K562 (cell line): ENCODE data around the gene HOXA2. TPM values are rescaled to one million over a fixed set of nuclear protein-coding genes. Genes with fewer than 3 reads are reported as not detected.

ENCODE experiments used
- ATAC-seq: fragments of 200-7000 bp; cut with Tn5 transposase; 3 replicates; pipeline ENCODE4 v1.9.1; 2020; ENCODE audit warnings: moderate library complexity
- BruUV-seq: library from RNA; stranded (reverse); fragments of 400-500 nt; replicated peaks from 2 replicates; lab custom pipeline; 2021; lab: Mats Ljungman, UMichigan
- CTCF ChIA-PET: fragments of 300-600 bp; formaldehyde crosslinking; extraction: SDS; loops from one replicate; lab custom pipeline; 2021; ENCODE audit warnings: low intra/inter-chr PET ratio; lab: Yijun Ruan, JAX
- POLR2A ChIA-PET: fragments of 300-600, 350-650 bp; sonication (Branson Sonifier 250); formaldehyde crosslinking; extraction: SDS; loops from one replicate; lab custom pipeline; 2021; ENCODE audit warnings: antibody characterized with exemption, inconsistent platforms; lab: Yijun Ruan, JAX
- DNase-seq, 4 experiments: peaks; one replicate each; pipeline versions ENCODE4 v3.0.0 to v3.0.0-alpha.2; 2011 to 2018; ENCODE audit warnings: low spot score in 3 of 4, mixed read lengths in 3 of 4; ENCODE audit errors: extremely low read depth in 1 of 4
- FAIRE-seq: peaks from 2 replicates; lab custom pipeline; 2011; peaks lifted over from hg19 to GRCh38; lab: Jason Lieb, UNC
- H2AFZ ChIP-seq: 2 replicates; pipeline ENCODE4 v1.6.0; 2011; ENCODE audit warnings: low read depth, low read length, control low read depth, inconsistent platforms
- H3K27ac ChIP-seq: fragments of 200-600 bp; 3 replicates; pipeline ENCODE4 v1.8.0; 2011; ENCODE audit warnings: low read depth, mild to moderate bottlenecking, control low read depth, inconsistent platforms, low read length, moderate library complexity, mixed read lengths; ENCODE audit errors: extremely low read depth
- H3K27me3 ChIP-seq, 2 experiments: fragments of 300-600 bp in 1 of 2; 2 replicates in 1 of 2; 3 replicates in 1 of 2; pipeline versions ENCODE4 v1.6.0 to v1.8.0; 2011; ENCODE audit warnings: inconsistent platforms in 2 of 2, low read length in 2 of 2, mild to moderate bottlenecking in 1 of 2, mixed read lengths in 1 of 2, moderate library complexity in 1 of 2; ENCODE audit not compliant: control insufficient read depth in 2 of 2, insufficient read depth in 2 of 2
- H3K36me3 ChIP-seq: fragments of 300-600 bp; 3 replicates; pipeline ENCODE4 v1.8.0; 2011; ENCODE audit warnings: mild to moderate bottlenecking, low read length, inconsistent platforms; ENCODE audit not compliant: control insufficient read depth, insufficient read depth
- H3K4me1 ChIP-seq, 2 experiments: fragments of 200-600 bp in 1 of 2; replicated peaks in 1 of 2; 2 replicates in 1 of 2; 3 replicates in 1 of 2; pipeline versions ENCODE4 v1.5.1 to v1.8.0; 2011; ENCODE audit warnings: inconsistent platforms in 2 of 2, low read length in 2 of 2, mild to moderate bottlenecking in 1 of 2, mixed read lengths in 1 of 2, moderate library complexity in 1 of 2; ENCODE audit not compliant: control insufficient read depth in 2 of 2, insufficient read depth in 2 of 2
- H3K4me2 ChIP-seq: 2 replicates; pipeline ENCODE4 v1.6.1; 2011; ENCODE audit warnings: low read length, control low read depth, inconsistent platforms, mixed read lengths; ENCODE audit not compliant: insufficient read depth
- H3K4me3 ChIP-seq: fragments of 200-600 bp; sonication (generic), shearing (Covaris generic); 2 replicates; pipeline ENCODE4 v1.5.1; 2016; ENCODE audit warnings: control low read depth, inconsistent platforms
- H3K79me2 ChIP-seq: fragments of 200-600 bp; 3 replicates; pipeline ENCODE4 v1.8.0; 2011; ENCODE audit warnings: low read length, inconsistent platforms; ENCODE audit not compliant: control insufficient read depth, insufficient read depth
- H3K9ac ChIP-seq, 2 experiments: 2 replicates each; pipeline versions ENCODE4 v1.6.0 to v1.6.1; 2011; ENCODE audit warnings: low read depth in 2 of 2, low read length in 2 of 2, control low read depth in 1 of 2, inconsistent platforms in 1 of 2, mild to moderate bottlenecking in 1 of 2, mixed read lengths in 1 of 2; ENCODE audit not compliant: insufficient read depth in 1 of 2
- H3K9me1 ChIP-seq: one replicate; pipeline ENCODE4 v1.6.0; 2011; ENCODE audit warnings: inconsistent platforms, mild to moderate bottlenecking, low read length, moderate library complexity; ENCODE audit not compliant: control insufficient read depth, insufficient read depth
- H3K9me3 ChIP-seq: replicated peaks from 2 replicates; pipeline ENCODE4 v1.5.1; 2011; ENCODE audit warnings: low read depth, low read length, inconsistent platforms; ENCODE audit not compliant: control insufficient read depth, insufficient read depth
- H4K20me1 ChIP-seq: replicated peaks from 2 replicates; pipeline ENCODE4 v1.6.1; 2011; ENCODE audit warnings: low read length, inconsistent platforms, mixed read lengths; ENCODE audit not compliant: control insufficient read depth, insufficient read depth
- COPS2 ChIP-seq: fragments of 450-650 bp; conservative IDR thresholded peaks from 2 replicates; pipeline ENCODE4 v1.6.1; 2016; ENCODE audit warnings: mild to moderate bottlenecking, moderate library complexity
- ELF1 ChIP-seq: fragments of 200-800 bp; sonication (Bioruptor generic); IDR thresholded peaks from 2 replicates; pipeline ENCODE4 v1.6.1; 2016; ENCODE audit warnings: missing genetic modification characterization, missing compliant biosample characterization
- HDAC3 ChIP-seq: fragments of 450-650 bp; IDR thresholded peaks from 2 replicates; pipeline ENCODE4 v1.6.1; 2018; ENCODE audit warnings: borderline replicate concordance, mild to moderate bottlenecking, moderate library complexity; ENCODE audit not compliant: partially characterized antibody
- MEF2A ChIP-seq: IDR thresholded peaks from 2 replicates; pipeline ENCODE4 v1.6.1; 2011; ENCODE audit warnings: low read depth, mild to moderate bottlenecking, low read length, moderate library complexity; ENCODE audit not compliant: control insufficient read depth
- NR2C1 ChIP-seq, 2 experiments: fragments of 450-650 bp; IDR thresholded peaks; 2 replicates each; pipeline ENCODE4 v1.6.1; 2017; ENCODE audit warnings: mild to moderate bottlenecking in 2 of 2, antibody characterized with exemption in 1 of 2, inconsistent platforms in 1 of 2, missing compliant biosample characterization in 1 of 2, missing genetic modification characterization in 1 of 2
- POLR2B ChIP-seq: fragments of 450-650 bp; IDR thresholded peaks from 2 replicates; pipeline ENCODE4 v1.6.1; 2018; ENCODE audit warnings: low read depth; ENCODE audit not compliant: partially characterized antibody
- ZNF324 ChIP-seq: fragments of 250-450 bp; sonication (Bioruptor Pico); IDR thresholded peaks from 2 replicates; pipeline ENCODE4 v1.4.0; 2020; ENCODE audit warnings: mild to moderate bottlenecking
- ZNF766 ChIP-seq: fragments of 200-800 bp; sonication (Bioruptor generic); conservative IDR thresholded peaks from 2 replicates; pipeline ENCODE4 v1.6.1; 2016; ENCODE audit warnings: missing genetic modification characterization, missing compliant biosample characterization
- WGBS: fragments of 100-300 bp; shearing (Covaris generic); methylation state at CpG from one replicate; pipeline ENCODE4 v1.1.6; 2016; ENCODE audit warnings: low coverage, mixed read lengths; ENCODE audit not compliant: insufficient coverage; ENCODE audit errors: missing lambda C conversion rate; 5-methylcytosine and 5-hydroxymethylcytosine counted together
- in situ Hi-C: fragments of 300-500 bp; cut with MboI; formaldehyde crosslinking; loops from 4 replicates; pipeline ENCODE4 v1.15.0; 2018; ENCODE audit warnings: inconsistent platforms, mixed read lengths
- intact Hi-C: fragments of 100-400 bp; cut with micrococcal nuclease; formaldehyde crosslinking; loops from 2 replicates; pipeline ENCODE4 v1.14.2; 2022
- polyA plus RNA-seq, 8 experiments: library from polyadenylated mRNA; depleted of rRNA in 4 of 8; stranded (reverse) in 5 of 8; unstranded in 3 of 8; fragments of >200 nt; fragmentation: Nextera tagmentation in 2 of 8; fragmentation: Illumina TruSeq in 1 of 8; extraction: Ambion mirVana in 2 of 8; extraction: Trizol in 1 of 8; gene quantifications; 2 replicates each; pipeline versions ENCODE4 v1.2.1 to v1.2.3, GENCODE V29; 2011 to 2014; ENCODE audit warnings: inconsistent platforms in 1 of 8, missing spikeins in 1 of 8
- total RNA-seq, 7 experiments: library from RNA; depleted of rRNA in 6 of 7; stranded (reverse); fragments of >200 nt in 6 of 7; fragmentation: Illumina TruSeq in 2 of 7; extraction: Trizol in 2 of 7; gene quantifications; 2 replicates each; pipeline versions ENCODE4 v1.2.1 to v1.2.3, GENCODE V29; 2011 to 2021; ENCODE audit warnings: low replicate concordance in 1 of 7
- TF ChIP-seq, protein P1 (sequence below): fragments of 250-450 bp; sonication (Bioruptor Pico); IDR thresholded peaks from 2 replicates; pipeline ENCODE4 v1.8.0; 2021; ENCODE audit warnings: moderate library complexity, mild to moderate bottlenecking, inconsistent platforms
- TF ChIP-seq, protein P2 (sequence below): fragments of 450-650 bp; IDR thresholded peaks from 2 replicates; pipeline ENCODE4 v1.6.1; 2018; ENCODE audit warnings: mild to moderate bottlenecking, low read depth; ENCODE audit not compliant: partially characterized antibody

The HOXA2 gene
- total and polyA plus RNA-seq, 9 of the 15 experiments (the other 6 are each of a cell fraction or from before 2014, with no cell fraction given) = 0.04 TPM; not detected in 8

DNA sequence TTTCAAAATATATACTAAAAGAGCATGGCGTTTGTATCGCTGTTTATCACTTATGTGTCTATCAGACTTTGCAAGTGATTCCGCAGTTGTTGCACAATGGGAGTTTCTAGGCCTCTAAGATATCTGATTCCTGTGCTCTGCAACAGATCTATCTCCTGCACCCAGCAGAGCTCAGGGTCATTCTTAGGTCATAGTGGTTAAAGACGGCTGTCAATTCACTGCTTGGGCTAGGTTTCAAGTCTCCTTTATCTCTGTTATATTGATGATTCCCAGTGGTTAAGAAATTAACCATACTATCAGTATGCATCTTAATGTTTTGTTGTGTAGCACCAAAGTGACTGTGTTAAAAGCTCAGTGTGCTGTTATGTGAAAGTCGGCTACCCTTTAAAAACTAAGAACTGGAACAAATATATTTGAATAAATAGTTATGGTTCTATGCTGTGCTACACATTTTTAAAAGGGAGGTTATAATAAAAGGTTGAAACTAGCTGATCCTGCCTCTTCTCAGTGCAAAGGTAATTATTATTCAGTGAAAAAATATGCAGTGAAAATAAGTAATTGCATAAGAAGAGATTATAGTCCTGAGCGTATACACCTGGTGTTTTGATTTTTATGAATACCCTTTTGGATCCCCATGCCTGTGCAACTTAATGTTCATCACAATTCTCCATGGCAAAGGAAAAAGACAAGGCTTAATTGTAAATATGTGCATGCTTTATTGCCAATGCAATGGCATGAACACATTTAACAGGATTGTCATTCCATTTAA is 30.7 kb downstream of the HOXA2 start (continued):
- TF ChIP-seq, protein P1, sequence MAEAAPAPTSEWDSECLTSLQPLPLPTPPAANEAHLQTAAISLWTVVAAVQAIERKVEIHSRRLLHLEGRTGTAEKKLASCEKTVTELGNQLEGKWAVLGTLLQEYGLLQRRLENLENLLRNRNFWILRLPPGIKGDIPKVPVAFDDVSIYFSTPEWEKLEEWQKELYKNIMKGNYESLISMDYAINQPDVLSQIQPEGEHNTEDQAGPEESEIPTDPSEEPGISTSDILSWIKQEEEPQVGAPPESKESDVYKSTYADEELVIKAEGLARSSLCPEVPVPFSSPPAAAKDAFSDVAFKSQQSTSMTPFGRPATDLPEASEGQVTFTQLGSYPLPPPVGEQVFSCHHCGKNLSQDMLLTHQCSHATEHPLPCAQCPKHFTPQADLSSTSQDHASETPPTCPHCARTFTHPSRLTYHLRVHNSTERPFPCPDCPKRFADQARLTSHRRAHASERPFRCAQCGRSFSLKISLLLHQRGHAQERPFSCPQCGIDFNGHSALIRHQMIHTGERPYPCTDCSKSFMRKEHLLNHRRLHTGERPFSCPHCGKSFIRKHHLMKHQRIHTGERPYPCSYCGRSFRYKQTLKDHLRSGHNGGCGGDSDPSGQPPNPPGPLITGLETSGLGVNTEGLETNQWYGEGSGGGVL = no peak
- TF ChIP-seq POLR2B (no peak), ZNF766 (peak; percentile 90), ZNF324 (CRISPR knock-in tag) (no peak), MEF2A (no peak), ELF1 (tag) (0 out of 2 replicates have a peak, but pooled peaks have one; percentile 17), COPS2 (no peak)

DNA sequence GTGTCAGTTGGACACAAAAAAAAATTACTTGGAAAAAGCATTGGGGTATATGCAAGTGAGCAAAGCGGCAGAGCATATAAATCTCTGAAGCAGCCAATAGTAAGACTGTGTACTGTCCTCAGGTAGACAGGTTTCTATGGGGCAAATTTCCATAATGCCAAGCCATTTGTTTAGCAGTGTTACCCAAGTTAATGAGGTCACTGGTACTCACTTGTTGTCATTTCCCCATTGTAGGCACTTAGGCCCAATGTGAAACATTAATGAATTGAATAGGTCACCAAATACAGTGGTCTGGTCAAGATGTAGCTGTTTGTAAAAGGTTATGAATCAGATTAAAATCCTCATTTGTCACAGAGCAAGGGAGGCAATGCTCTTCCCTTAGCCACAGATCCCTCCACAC is 34.2 kb downstream of the HOXA2 start:
- H3K9ac ChIP-seq = no peak overlapping the region
- no peaks in the 10 kb centered on the region for H3K9me1 ChIP-seq
- POLR2A ChIA-PET = no interaction called here
- 0% methylated on average over 1 of the region's 1 CpG for WGBS
- in situ Hi-C loops (no loop called here), intact Hi-C loops (no loop called here)
- H3K79me2 ChIP-seq = no peaks in the 10 kb centered on the region
- H2AFZ ChIP-seq = no peak overlapping the region
- no peak overlapping the region for H3K27ac ChIP-seq
- no peaks in the 10 kb centered on the region; a peak in 2 of 5 replicates for H3K27me3 ChIP-seq
- no TSS peak for BruUV-seq
- peaks cover 0 to 7% of the 10 kb centered on the region in 2 experiments; a peak in 2 of 5 replicates for H3K4me1 ChIP-seq
- no peak for ATAC-seq
- H3K4me2 ChIP-seq = no peak overlapping the region
- H3K4me3 ChIP-seq = no peak overlapping the region
- no peak for DNase-seq
- H3K9me3 ChIP-seq = no peaks in the 10 kb centered on the region
- TF ChIP-seq HDAC3 = no peak
- no peak for TF ChIP-seq NR2C1 (IDR thresholded peaks at IDR 0.05)
- TF ChIP-seq NR2C1 (tag; IDR thresholded peaks at IDR 0.05) = no peak
- TF ChIP-seq, protein P2, sequence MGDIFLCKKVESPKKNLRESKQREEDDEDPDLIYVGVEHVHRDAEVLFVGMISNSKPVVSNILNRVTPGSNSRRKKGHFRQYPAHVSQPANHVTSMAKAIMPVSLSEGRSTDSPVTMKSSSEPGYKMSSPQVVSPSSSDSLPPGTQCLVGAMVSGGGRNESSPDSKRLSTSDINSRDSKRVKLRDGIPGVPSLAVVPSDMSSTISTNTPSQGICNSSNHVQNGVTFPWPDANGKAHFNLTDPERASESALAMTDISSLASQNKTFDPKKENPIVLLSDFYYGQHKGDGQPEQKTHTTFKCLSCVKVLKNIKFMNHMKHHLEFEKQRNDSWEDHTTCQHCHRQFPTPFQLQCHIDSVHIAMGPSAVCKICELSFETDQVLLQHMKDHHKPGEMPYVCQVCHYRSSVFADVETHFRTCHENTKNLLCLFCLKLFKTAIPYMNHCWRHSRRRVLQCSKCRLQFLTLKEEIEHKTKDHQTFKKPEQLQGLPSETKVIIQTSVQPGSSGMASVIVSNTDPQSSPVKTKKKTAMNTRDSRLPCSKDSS = no peak
- TF ChIP-seq, all 486 proteins: peak for 0
- CTCF ChIA-PET = no interaction called here
- Histone ChIP-seq H3K36me3 (no peaks in the 10 kb centered on the region), H4K20me1 (no peaks in the 10 kb centered on the region)
- FAIRE-seq = no peak
